KBM-7 (cell line): ENCODE data around the gene FAM120A.

Experiments
- DNase-seq: peaks from one replicate; pipeline ENCODE4 v3.0.0-alpha.2; 2015
- in situ Hi-C: fragments of 300-500 bp; cut with MboI; formaldehyde crosslinking; loops from 2 replicates; pipeline ENCODE4 v1.14.3; 2020; ENCODE audit warnings: low sequenced_read_pairs, low pct_unique_long_range_greater_than_20kb, mixed read lengths

FAM120A gene

GRCh38 chr9:93573516-93573828, 122.0 kb downstream of the FAM120A start:
- peak; percentile 28 for DNase-seq
- in situ Hi-C loops: no loop called here

GRCh38 chr9:93574091-93574899, 122.8 kb downstream of the FAM120A start:
- DNase-seq: no peak
- in situ Hi-C loops: no loop called here

GRCh38 chr9:93574900-93575795, 123.7 kb downstream of the FAM120A start:
- in situ Hi-C loops: loop anchor here (25.0 kb wide), 1 partner anchor 112 kb away; no protein-coding TSS in a partner anchor
- DNase-seq: no peak

- DNase-seq: peak; percentile 86
- in situ Hi-C loops: loop anchor here (25.0 kb wide), 1 partner anchor 111 kb away; no protein-coding TSS in a partner anchor
Observed at GRCh38 chr9:93575796-93576257, 124.3 kb downstream of the FAM120A start.

GRCh38 chr9:93576258-93577077, 125.0 kb downstream of the FAM120A start, which contains the start of gene PHF2:
TSS of gene PHF2 (plus strand) at chr9:93576584. CDS start at chr9:93576774, 190 bp downstream.
- DNase-seq: no peak
- in situ Hi-C loops: loop anchor here (25.0 kb wide), 1 partner anchor 111 kb away; no protein-coding TSS in a partner anchor

- in situ Hi-C loops: loop anchor here (25.0 kb wide), 1 partner anchor 110 kb away; no protein-coding TSS in a partner anchor
Observed at GRCh38 chr9:93577078-93577974, 125.8 kb downstream of the FAM120A start.

GRCh38 chr9:93577975-93578682, 126.6 kb downstream of the FAM120A start:
- no peak for DNase-seq
- in situ Hi-C loops: loop anchor here (25.0 kb wide), 1 partner anchor 109 kb away; no protein-coding TSS in a partner anchor

More at GRCh38 chr9:93577078-93577974, 125.8 kb downstream of the FAM120A start:
- DNase-seq: peak; percentile 20

- in situ Hi-C loops: loop anchor here (25.0 kb wide), 1 partner anchor 108 kb away; no protein-coding TSS in a partner anchor
Observed at GRCh38 chr9:93578844-93579243, 127.4 kb downstream of the FAM120A start.

GRCh38 chr9:93579711-93580516, 128.4 kb downstream of the FAM120A start:
- in situ Hi-C loops: loop anchor here (25.0 kb wide), 1 partner anchor 107 kb away; no protein-coding TSS in a partner anchor
- no peak for DNase-seq

More at GRCh38 chr9:93578844-93579243, 127.4 kb downstream of the FAM120A start:
- DNase-seq: no peak

GRCh38 chr9:93580654-93581380, 129.3 kb downstream of the FAM120A start:
- DNase-seq: no peak
- in situ Hi-C loops: loop anchor here (25.0 kb wide), 1 partner anchor 106 kb away; no protein-coding TSS in a partner anchor

- DNase-seq: no peak
- in situ Hi-C loops: loop anchor here (25.0 kb wide), 1 partner anchor 105 kb away; no protein-coding TSS in a partner anchor
Observed at GRCh38 chr9:93582115-93582514, 130.6 kb downstream of the FAM120A start.

GRCh38 chr9:93582550-93582949, 131.1 kb downstream of the FAM120A start:
- in situ Hi-C loops: loop anchor here (25.0 kb wide), 1 partner anchor 105 kb away; no protein-coding TSS in a partner anchor
- no peak for DNase-seq

GRCh38 chr9:93585259-93585658, 133.8 kb downstream of the FAM120A start:
- DNase-seq: no peak
- in situ Hi-C loops: loop anchor here (25.0 kb wide), 1 partner anchor 102 kb away; no protein-coding TSS in a partner anchor

- in situ Hi-C loops: loop anchor here (25.0 kb wide), 1 partner anchor 102 kb away; no protein-coding TSS in a partner anchor
- no peak for DNase-seq
Observed at GRCh38 chr9:93585695-93586094, 134.2 kb downstream of the FAM120A start.
